B cell (primary cell): ENCODE data around the gene LAGE3.

ENCODE experiments used
- EZH2 ChIP-seq: IDR thresholded peaks from 2 replicates; pipeline ENCODE4 v1.6.1; 2012; ENCODE audit warnings: borderline replicate concordance, low read depth, mild to moderate bottlenecking, moderate library complexity, low read length; ENCODE audit not compliant: insufficient read depth, poor library complexity, severe bottlenecking
- TF ChIP-seq, protein P1 (sequence below): fragments of 200-600 bp; IDR thresholded peaks from one replicate; pipeline ENCODE4 v1.8.0; 2022; ENCODE audit warnings: antibody characterized with exemption, mild to moderate bottlenecking

DNA sequence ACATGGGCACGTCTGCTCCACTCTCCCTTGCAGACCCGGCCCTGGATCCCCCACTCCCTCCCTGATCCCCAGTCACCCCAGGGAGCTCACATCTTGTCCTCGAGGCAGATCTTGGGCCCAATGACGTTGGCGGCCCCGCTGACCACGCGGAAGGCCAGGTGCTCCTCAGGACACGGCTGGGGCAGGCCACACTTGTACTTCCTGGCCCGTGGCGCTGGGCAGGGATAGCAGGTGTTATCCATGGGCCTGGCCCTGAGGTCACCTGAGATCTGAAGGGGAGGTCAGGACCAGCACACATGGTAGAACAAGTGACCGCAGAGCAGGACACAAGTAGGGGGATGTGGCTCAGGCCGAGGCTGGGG lies 29.3 kb upstream of the LAGE3 start:
- TF ChIP-seq, protein P1, sequence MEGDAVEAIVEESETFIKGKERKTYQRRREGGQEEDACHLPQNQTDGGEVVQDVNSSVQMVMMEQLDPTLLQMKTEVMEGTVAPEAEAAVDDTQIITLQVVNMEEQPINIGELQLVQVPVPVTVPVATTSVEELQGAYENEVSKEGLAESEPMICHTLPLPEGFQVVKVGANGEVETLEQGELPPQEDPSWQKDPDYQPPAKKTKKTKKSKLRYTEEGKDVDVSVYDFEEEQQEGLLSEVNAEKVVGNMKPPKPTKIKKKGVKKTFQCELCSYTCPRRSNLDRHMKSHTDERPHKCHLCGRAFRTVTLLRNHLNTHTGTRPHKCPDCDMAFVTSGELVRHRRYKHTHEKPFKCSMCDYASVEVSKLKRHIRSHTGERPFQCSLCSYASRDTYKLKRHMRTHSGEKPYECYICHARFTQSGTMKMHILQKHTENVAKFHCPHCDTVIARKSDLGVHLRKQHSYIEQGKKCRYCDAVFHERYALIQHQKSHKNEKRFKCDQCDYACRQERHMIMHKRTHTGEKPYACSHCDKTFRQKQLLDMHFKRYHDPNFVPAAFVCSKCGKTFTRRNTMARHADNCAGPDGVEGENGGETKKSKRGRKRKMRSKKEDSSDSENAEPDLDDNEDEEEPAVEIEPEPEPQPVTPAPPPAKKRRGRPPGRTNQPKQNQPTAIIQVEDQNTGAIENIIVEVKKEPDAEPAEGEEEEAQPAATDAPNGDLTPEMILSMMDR: no peak
- TF ChIP-seq EZH2: no peak
